HG02610 (cell line): Measurements from ENCODE around the gene CTSO.
"Not testable (repeated sequence)": the region's sequence is repeated elsewhere in the genome, so short reads cannot be mapped to it uniquely, and the experiment has no call there.

Experiments
- ATAC-seq: cut with Tn5 transposase; IDR thresholded peaks from one replicate; pipeline ENCODE4 v1.9.1; 2021; ENCODE audit warnings: mild to moderate bottlenecking, moderate library complexity; ENCODE audit not compliant: unreplicated experiment

Gene CTSO

DNA sequence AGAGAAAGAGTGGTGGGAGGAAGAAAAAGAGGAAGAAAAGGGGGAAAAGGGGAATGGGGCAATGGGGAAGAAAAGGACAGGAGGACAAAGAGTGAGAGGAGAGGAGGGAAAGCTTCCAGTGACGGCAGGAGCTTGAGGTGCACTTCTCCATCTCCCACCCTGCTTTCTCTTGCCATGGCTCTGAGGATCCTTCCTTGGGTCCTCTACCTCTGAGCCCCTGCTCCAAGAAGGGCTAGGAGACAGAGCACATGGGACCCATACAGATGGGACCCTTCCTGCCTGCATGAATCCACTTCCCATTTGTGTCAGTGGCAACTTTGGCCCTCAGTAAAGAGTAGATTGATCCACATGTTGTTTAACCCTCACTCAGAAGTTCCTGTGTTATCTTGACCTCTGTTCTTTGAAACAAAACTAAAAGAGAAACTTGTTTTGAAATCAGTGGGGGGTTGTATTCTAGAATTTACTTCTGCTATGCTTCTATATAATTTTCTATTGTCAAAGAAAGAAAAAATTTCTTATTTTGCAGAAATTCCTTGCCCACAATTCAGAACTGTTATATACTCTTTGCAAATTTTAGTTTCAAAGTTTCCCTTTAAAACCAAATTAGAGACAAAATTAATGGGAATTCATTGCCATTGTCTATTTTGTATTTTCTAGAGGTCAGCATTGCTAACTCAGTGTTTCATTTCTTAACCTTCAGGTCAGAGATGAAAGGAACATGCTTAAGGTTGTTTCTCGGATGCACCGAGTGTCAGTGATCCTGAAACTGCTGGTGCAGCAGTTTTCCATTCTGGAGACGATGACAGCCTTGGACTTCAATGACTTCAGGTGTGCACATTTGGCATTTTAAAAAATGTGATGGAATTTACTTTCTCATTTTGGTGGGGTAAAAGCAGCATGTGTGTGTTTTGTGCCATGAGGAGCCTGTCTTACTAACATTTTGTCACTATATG is 45.2 kb downstream of the CTSO start:
- ATAC-seq: no peak

DNA sequence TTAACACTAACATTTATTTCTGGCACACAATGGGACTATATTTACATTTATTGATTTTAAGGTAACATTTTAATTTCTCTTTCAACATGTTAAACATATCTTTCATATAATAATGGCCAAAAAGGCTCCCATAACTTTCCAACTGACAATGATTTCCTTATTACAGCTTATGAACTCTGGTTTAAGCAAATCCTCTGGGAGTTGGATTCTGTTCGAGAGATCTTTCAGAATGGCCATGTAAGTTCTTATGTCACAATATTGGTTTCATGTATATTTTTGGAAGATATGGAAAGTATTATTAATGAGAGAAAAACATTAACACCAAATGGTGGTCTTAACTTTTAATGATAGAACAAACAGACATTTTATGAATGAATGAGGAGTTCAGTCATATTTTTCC is 46.1 kb downstream of the CTSO start:
- no peak for ATAC-seq

DNA sequence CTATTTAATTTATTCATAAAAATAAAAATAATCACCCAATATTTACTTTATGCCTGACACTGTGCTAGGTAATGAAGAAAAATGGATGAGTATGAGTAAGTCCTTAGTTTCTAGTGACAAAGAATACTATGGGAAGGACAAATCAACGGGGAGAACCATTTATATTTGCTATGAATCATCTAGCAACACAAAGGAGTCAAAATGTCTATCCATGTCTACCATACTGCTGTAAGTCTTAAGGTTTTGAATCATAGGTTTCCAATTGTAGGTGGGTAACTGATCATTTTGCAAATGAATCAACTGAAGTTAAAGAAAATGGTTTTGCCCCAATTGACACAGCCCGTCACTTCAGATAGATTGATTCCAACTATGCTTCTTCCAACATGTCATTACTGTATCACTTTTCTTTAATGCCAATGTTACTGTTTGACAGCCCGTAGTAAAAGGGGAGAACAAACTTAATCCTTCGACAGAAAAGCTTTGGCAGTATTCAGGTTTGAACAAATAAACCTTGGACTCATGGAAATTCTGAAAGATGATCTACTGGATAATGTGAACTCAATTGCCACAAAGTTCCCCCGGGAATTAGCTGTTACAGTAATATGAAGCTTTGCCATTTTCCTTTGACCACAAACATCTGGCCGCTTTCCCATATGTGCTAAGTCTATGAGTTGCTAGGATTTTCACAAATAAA is 47.0 kb downstream of the CTSO start:
- ATAC-seq: no peak

DNA sequence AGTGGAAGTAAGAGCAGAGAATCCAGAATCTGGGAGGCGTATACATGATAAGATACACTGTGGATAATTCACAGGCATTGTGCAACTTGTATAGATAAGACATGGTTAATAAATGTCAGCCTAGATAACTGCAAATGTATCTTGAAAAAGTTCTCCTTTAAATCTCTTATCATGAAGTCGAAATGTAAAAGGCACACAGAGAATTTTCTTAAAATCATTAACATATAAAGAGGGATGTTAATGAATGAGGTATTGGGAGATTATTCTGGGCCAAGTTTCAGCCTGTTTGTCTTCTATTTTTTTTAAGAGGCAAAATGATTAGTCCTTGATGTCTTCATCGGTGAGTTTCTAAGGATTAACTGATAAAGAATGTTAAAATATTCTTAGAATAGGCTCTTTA is 49.3 kb downstream of the CTSO start:
- ATAC-seq: no peak

DNA sequence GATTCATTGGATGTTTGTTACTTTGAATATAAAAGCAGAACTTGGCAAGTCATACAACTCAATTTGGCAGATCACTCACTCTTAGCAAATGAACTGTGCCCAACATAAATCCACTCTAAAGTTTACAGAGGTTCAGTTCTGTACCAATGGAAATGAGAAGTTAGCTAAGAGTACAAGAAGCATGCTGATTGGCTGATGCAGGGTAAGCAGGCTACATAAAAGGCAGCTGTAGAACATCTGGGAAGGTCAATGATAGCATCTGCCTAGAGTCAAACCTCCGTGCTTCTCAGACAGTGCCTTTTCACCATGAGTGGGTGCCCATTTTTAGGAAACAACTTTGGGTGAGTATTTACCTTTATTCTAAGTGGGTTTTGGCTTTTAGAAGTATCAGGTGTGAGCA is 50.2 kb downstream of the CTSO start, which contains the start of gene TDO2:
TSS of gene TDO2 (plus strand) at position 244 of the 400 bp plus-strand sequence. CDS start at position 307, 63 bp downstream.
- no peak for ATAC-seq

DNA sequence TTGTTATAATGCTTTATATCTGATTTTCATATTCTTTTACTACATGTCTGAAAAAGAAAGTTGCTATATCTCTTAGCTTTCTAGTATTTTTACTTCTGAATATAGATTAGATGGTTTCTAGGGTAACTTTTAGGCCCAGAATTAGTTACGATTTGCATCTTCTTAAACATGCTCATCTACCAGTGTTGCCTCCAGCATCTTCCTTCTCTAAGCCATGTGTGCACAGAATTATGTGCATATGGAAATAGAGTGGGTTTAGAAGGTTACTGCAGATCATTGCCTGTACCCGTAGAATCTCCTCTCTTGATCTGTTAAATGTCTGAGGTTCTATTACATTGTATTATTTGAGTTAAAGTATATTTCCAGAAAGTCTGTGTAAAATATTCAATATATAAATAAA is 52.7 kb downstream of the CTSO start:
- no peak for ATAC-seq

DNA sequence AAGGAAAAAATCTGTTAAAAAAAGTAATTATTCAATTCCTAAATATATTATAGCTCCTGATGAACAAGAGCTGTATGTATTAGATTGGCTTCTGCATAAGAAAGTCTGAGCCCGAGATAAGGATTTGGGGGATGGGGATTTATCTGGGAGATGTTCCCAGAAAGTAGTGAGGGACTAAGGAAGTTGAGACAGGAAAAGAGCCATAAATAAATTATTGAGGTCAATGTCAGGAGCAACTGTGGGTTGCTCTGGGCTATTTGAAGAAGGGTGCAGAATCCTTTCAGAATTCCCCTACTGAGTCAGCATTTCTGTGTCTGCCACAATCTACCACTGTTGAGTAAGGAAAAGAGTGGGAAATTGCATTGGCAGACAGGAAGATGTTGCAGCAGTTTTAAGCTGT is 53.3 kb downstream of the CTSO start:
- ATAC-seq: no peak

DNA sequence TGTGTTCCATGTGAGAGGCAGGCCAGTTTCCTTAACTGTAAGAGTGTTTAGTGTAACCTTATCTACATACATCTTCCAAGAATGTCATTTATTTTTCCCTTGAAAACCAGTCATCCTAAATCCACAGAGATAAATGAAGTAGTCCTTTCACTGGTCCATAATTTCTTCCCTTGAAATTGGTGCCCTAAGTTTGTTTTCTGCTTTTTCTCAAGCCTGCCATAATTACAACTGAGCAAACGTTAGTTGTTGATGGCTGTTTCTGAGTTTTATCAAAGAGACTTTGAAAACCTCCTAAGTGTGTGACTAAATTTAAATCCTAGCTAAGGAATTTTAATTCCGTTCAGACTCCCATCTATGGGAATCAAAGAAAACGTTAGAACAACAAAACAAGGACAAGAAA is 53.8 kb downstream of the CTSO start:
- ATAC-seq: no peak

DNA sequence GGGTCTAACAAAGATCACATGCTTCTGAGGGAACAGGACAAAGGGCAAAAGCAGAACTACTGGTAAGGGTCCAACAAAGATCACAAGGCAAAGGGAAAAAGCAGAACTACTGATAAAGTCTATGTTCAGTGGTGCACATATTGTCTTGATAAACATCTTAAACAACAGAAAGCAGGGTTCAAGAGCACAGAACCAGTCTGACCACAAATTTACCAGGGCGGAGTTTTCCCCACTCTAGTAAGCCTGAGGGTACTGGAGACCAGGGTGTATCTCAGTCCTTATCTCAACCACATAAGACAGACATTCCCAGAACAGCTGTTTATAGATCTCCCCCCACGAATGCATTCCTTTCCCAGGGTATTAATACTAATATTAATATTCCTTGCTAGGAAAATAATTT is 55.3 kb downstream of the CTSO start:
- not testable (repeated sequence) for ATAC-seq

DNA sequence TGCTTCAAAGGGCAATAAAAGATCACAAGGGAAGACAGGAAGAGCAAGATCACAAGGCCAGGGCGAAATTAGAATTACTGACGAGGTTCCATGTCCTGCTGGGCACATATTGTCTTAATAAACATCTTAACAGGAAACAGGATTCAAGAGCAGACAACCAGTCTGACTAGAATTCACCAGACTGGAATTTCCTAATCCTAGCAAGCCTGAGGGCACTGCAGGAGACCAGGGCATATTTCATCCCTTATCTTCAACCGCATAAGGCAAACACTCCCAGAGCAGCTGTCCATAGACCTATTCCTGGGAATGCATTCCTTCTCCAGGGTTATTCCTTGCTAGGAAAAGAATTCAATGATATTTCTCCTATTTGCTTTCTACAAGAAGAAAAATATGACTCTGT is 62.6 kb downstream of the CTSO start:
- no peak for ATAC-seq

DNA sequence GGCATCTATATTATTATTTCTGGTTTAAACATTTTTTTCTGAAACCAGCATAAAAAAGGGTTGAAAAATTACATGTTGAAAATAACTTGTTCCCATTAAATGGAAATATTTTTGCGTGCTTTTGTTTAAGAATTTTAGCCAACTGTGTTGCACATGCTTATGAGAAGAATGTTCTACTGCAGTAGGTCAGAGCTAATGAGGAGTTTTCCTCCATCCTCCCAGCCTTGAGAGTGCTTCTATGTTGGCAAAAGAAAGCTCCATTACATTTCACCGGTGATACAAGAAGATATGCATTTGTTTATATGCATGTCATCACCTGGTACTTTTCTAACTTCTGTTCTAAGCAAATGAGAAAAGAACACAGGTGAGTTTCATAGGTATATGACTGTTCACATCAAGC is 63.7 kb downstream of the CTSO start:
- no peak for ATAC-seq

DNA sequence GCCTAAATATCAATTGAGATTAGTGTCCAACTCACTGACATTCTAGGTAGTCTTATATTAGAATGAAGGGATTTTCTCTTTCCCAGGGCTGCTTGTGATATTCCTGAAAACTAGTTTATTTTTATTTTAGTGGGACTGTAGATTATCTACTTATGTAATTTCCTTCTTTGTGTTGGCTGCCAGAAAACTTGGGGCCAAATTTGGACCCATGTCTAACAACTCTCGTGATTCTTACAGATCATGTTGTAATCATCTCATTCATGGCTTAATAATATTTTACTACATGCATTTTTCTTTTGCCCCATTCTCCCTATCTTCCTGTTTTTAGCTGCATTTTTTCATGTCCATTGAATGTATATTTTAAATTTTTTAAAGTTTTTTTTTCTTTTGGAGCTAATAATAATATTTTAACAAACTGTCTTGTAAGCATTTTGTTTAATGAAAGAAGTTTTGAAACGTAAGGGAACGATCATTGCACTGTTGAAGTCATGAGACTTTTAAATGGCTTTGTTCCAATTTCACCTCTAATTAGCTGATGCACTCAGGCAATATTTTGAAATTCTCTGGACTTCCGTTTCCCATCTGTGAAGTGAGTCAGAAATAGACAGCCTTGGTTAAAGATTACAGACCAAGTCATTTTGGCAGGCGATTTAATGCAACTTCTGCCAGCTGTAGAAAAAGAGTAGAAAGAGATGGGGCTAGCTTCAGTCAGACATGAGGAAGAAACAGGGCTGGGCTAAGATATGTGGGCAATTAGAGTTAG is 64.5 kb downstream of the CTSO start:
- no peak for ATAC-seq

DNA sequence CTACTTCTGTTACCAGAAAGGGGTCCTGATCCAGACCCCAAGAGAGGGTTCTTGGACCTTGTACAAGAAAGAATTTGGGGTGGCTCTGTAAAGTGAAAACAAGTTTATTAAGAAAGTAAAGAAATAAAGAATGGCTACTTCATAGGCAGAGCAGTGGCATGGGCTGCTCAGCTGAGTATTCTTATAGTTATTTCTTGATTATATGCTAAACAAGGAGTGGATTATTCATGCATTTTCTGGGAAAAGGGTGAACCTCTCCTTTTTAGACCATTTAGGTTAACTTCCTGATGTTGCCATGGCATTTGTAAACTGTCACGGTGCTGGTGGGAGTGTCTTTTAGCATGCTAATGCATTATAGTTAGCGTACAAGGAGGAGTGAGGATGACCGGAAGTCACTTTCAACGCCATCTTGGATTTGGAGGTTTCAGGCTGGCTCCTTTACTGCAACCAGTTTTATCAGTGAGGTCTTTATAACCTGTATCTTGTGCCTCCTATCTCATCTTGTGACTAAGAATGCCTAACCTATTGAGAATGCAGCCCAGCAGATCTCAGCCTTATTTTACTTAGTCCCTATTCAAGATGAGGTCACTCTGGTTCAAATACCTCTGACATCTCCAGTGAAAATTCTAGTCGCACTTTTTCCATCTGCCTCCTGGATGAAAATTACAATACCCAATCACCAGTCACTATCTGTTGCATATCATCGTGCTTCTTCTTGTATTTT is 65.7 kb downstream of the CTSO start:
- no peak for ATAC-seq

DNA sequence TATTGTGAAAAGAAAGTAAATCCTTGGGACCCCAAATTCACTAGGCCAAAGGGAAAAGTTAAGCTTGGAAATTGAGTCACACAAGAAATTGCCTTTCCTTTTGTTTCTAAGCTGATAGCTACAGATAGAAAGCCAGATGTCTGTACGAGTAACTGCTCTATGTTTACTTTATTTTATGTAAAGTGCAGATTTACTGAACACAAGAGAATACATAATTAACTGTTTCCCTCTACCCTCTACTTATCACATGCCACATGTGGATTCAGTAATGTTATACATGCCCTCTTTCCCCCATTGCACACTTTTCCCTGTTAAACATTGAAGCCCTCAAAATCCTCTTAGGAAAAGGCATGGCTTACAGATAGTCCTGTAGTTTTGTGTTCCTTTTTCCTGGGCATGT is 66.6 kb downstream of the CTSO start:
- no peak for ATAC-seq

DNA sequence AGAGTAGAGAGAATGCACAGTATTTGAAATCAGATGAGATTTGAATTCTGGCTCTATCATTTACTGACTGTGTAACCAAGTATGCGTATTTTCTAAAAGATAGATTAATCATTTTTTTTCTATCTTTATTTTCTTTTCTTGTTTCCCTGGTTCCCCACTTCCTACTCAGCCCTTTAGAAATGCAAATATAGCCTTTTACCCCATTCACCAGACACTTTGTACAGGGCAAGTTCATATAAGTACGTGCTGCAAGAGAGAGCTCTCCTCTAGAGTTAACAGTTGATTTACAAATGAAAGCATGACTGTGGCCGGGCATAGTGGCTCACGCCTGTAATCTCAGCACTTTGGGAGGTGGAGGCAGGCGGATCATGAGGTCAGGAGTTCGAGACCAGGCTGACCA is 68.0 kb downstream of the CTSO start:
- ATAC-seq: no peak

DNA sequence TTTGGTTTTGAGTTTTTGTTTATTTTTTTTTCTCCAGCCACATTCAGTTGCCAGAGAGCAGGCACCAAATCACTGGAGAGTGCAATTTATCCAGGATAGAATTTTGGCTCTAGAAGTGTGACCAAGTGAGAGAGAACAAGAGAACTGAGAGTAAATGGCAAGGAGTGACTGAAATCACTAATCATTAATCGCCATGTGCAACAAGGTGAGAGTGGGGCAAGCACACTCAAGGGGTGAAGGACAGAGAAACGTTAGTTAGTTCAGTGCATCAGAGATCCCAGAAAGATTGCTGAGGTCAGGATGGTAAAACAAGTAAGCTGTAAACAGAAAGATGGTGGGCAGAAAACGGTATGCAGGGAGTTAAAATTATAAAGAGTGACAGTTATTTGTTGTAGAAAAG is 69.8 kb downstream of the CTSO start:
- ATAC-seq: no peak

DNA sequence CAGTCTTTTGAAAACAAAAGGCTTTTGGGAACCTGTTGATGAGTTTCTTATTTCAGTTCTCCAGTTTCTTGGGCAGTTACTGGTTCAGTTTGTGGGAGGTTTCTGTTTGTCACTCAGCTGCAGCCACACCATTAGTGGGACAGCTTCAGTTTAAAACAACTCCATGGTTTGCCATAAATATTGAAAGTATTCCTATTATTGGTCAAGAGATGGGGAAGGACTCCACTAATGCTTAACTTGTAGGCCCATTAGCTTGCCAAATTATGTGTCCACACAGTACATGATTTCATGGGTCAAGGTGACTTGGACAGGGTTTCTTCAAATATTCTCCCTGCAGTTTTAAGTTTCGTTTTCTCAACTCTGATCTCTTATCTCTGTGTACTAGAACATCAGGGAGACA is 72.1 kb downstream of the CTSO start:
- no peak for ATAC-seq

DNA sequence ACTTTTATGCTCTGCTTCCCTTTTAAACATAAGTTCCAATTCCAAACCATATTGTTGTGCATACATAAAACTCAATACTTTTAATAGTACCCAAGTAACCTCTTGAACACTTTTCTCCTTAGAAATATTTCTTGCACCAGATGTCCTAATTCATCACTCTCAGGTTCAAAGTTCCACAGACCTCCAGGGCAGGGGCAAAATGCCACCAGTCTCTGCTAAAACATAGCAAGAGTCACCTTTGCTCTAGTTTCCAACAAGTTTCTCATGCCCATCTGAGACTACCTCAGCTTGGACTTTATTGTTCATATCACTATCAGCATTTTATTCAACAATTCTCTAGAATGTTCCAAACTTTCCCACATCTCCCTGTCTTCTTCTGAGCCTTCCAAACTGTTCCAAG is 73.9 kb downstream of the CTSO start:
- ATAC-seq: no peak

DNA sequence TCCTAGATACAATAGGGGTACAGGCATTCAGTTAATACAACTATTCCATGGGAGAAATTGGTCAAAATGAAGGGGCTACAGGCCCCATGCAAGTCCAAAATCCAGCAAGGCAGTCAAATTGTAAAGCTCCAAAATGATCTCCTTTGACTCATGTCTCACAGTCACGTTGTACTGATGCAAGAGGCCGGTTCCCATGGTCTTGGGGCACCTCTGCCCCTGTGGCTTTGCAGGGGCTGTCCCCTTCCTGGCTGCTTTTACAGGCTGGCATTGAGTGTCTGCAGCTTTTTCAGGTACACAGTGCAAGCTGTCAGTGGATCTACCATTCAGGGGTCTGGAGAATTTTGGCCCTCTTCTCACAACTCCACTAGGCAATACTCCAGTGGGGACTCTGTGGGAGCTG is 75.1 kb downstream of the CTSO start:
- no peak for ATAC-seq

DNA sequence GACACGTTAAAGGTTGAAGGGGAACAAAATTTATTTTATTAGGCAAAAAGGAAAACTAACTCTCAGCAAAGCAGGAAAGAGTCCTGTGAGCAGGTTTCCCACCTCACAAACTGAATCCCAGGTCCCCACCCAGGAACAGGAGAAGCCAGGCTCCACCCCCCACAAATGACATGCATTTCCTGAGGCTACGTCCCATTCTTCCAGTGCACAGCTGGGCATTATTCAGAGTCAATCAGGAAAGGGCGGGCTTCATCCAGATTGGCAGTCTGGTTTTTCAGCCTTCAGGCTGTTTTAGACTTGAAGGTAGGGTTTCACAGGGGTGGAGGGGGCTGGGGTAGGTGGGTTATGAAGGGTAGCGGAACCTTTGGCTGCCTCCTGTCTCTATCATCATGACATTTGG is 75.7 kb downstream of the CTSO start:
- ATAC-seq: no peak

DNA sequence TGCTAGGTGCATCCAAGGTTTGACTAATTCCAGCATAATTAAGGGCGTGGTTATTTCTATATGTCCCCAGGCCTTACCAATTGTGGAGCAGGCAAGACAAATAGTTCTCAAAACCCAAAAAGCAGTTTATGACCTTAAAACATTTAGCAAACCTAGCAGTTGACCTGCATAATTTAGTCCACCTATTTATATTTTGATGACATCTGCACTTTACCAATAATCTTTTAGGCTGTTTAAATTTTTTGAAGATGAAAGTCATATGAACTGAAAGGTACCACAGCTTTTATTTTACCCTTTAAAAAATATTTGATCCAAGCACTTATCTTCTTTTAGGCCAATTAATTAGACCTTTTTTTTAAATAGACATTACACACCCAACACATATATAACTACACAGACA is 77.8 kb downstream of the CTSO start:
- ATAC-seq: no peak
